HG02981 (cell line): ENCODE results near the gene STK40.

Experiments
- ATAC-seq: cut with Tn5 transposase; IDR thresholded peaks from one replicate; pipeline ENCODE4 v1.9.1; 2021; ENCODE audit warnings: mild to moderate bottlenecking, moderate library complexity; ENCODE audit not compliant: unreplicated experiment

The STK40 gene

GRCh38 chr1:36385410-36386264 is at the start of gene STK40:
STK40 (minus strand) TSS chr1:36385924; CDS start chr1:36361332, 24,592 bp downstream.
- ATAC-seq, result peak; percentile 76

- ATAC-seq, result no peak
Measured at GRCh38 chr1:36433102-36433501, 47.4 kb upstream of the STK40 start.

- no peak for ATAC-seq
Measured at GRCh38 chr1:36432616-36433015, 46.9 kb upstream of the STK40 start.

GRCh38 chr1:36425791-36426190 is 40.1 kb upstream of the STK40 start:
- ATAC-seq, result no peak

- no peak for ATAC-seq
Measured at GRCh38 chr1:36421649-36422048, 35.9 kb upstream of the STK40 start.

GRCh38 chr1:36420836-36421317 is 35.2 kb upstream of the STK40 start:
- ATAC-seq, result no peak

- no peak for ATAC-seq
Measured at GRCh38 chr1:36420409-36420808, 34.7 kb upstream of the STK40 start.

GRCh38 chr1:36419569-36419968 is 33.8 kb upstream of the STK40 start:
- no peak for ATAC-seq

- ATAC-seq, result no peak
Measured at GRCh38 chr1:36419140-36419539, 33.4 kb upstream of the STK40 start.

- ATAC-seq, result no peak
Measured at GRCh38 chr1:36417931-36418330, 32.2 kb upstream of the STK40 start.

GRCh38 chr1:36415661-36416326 is 30.1 kb upstream of the STK40 start:
- no peak for ATAC-seq

- ATAC-seq, result no peak
Measured at GRCh38 chr1:36414384-36414783, 28.7 kb upstream of the STK40 start.

GRCh38 chr1:36411674-36412648 is 26.2 kb upstream of the STK40 start:
- ATAC-seq, result no peak

GRCh38 chr1:36408479-36408878 is 22.8 kb upstream of the STK40 start:
- no peak for ATAC-seq

GRCh38 chr1:36406440-36406839 is 20.7 kb upstream of the STK40 start:
- ATAC-seq, result no peak

- ATAC-seq, result no peak
Measured at GRCh38 chr1:36402504-36402890, 16.8 kb upstream of the STK40 start.

- no peak for ATAC-seq
Measured at GRCh38 chr1:36401602-36402503, 16.1 kb upstream of the STK40 start.

- peak; percentile 62 for ATAC-seq
Measured at GRCh38 chr1:36400825-36401601, 15.3 kb upstream of the STK40 start.

GRCh38 chr1:36400514-36400824 is 14.7 kb upstream of the STK40 start:
- no peak for ATAC-seq
